ENCODE measurements around the gene FMR1. TPM values are rescaled to one million over a fixed set of nuclear protein-coding genes. Genes with fewer than 3 reads are reported as not detected.
A peak's percentile ranks its signal among the peaks of the same experiment; 100 is the strongest.

FMR1 gene
- total RNA-seq, 2 experiments from 2014 or later = 87.9 to 95.3 TPM

GRCh38 chrX:147917700-147918695 is 6.3 kb downstream of the FMR1 start:
- Mint-ChIP-seq H3K27me3 (no peaks in the 10 kb centered on the region), H3K9me3 (no peaks in the 10 kb centered on the region), H3K36me3 (ENCODE audit: low read depth) (no peaks in the 10 kb centered on the region), H3K4me1 (ENCODE audit: low read depth) (peaks cover 94% of the 10 kb centered on the region), H3K27ac (peak overlapping the region; percentile 89), H3K4me3 (peak overlapping the region; percentile 32)
- ChIA-PET POLR2A (interaction anchor here (1.3 kb wide), 1 partner anchor 19 kb away, joined by 3 read pairs; no protein-coding TSS in a partner anchor), CTCF (no interaction called here)
- Histone ChIP-seq H3K4me1 (ENCODE audit: insufficient read depth, low read length) (peaks cover 13% of the 10 kb centered on the region), H3K9me3 (ENCODE audit: control insufficient read depth in 1 of 2, insufficient read depth in 1 of 2, low read length in 2 of 2) (no peaks in the 10 kb centered on the region), H3K27ac (ENCODE audit: low read depth in 1 of 2, low read length in 2 of 2) (peak overlapping the region; percentile 56 to 73), H3K36me3 (ENCODE audit: insufficient read depth, low read length) (no peaks in the 10 kb centered on the region), H3K4me3 (ENCODE audit: low read length) (no peak overlapping the region), H3K27me3 (ENCODE audit: control insufficient read depth in 1 of 2, insufficient read depth in 2 of 2, low read length in 2 of 2) (no peaks in the 10 kb centered on the region)
- intact Hi-C loops (cut with DNase I, micrococcal nuclease) = loop anchor here in 1 of 2 experiments (10.0 kb wide), 1 partner anchor 1587 kb away; the partner anchor contains the start of gene IDS
- peak in 5 of 14 experiments; percentile 8 to 73 (median 72) for DNase-seq
- TF ChIP-seq, protein P1, sequence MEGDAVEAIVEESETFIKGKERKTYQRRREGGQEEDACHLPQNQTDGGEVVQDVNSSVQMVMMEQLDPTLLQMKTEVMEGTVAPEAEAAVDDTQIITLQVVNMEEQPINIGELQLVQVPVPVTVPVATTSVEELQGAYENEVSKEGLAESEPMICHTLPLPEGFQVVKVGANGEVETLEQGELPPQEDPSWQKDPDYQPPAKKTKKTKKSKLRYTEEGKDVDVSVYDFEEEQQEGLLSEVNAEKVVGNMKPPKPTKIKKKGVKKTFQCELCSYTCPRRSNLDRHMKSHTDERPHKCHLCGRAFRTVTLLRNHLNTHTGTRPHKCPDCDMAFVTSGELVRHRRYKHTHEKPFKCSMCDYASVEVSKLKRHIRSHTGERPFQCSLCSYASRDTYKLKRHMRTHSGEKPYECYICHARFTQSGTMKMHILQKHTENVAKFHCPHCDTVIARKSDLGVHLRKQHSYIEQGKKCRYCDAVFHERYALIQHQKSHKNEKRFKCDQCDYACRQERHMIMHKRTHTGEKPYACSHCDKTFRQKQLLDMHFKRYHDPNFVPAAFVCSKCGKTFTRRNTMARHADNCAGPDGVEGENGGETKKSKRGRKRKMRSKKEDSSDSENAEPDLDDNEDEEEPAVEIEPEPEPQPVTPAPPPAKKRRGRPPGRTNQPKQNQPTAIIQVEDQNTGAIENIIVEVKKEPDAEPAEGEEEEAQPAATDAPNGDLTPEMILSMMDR (IDR thresholded peaks at IDR 0.05) = no peak
- ATAC-seq (ENCODE audit: poor library complexity) = peak; percentile 76

DNA sequence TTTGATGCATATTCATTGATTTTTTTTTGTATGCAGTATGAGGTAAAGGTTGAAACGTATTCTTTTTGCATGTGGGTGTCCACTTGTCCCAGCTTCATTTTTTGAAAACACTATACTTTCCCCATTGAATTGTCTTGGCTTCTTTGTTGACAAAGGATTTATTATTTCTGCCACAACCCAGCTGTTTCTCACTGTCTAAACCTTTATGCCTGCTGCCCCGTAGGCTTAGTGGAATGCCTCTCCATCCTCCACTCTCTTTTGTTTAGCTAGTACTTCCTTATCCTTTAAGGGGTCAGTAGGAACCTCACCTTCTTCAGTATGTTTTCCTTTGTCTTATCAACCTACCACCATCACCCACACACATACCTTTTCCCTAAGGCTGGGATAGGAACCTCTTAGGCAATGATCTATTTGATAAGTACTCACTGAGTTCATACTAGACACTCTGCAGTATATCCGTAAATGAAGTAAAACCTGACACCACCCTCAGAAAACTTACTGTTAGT is 8.5 kb downstream of the FMR1 start:
- TF ChIP-seq, protein P1 (IDR thresholded peaks at IDR 0.05) = no peak
- no peak overlapping the region for H3K4me3 ChIP-seq (ENCODE audit: low read length)
- H3K4me1 ChIP-seq (ENCODE audit: insufficient read depth, low read length) = peaks cover 13% of the 10 kb centered on the region
- H3K27ac ChIP-seq (ENCODE audit: low read depth in 1 of 2, low read length in 2 of 2) = no peak overlapping the region
- no peaks in the 10 kb centered on the region for H3K9me3 ChIP-seq (ENCODE audit: control insufficient read depth in 1 of 2, insufficient read depth in 1 of 2, low read length in 2 of 2)
- Mint-ChIP-seq H3K36me3 (ENCODE audit: low read depth) (peaks cover 6% of the 10 kb centered on the region), H3K27ac (peak overlapping the region; percentile 18), H3K4me3 (no peak overlapping the region), H3K9me3 (no peaks in the 10 kb centered on the region), H3K27me3 (no peaks in the 10 kb centered on the region), H3K4me1 (ENCODE audit: low read depth) (peaks cover 80% of the 10 kb centered on the region)
- POLR2A ChIA-PET = interaction anchor here (1.5 kb wide), 1 partner anchor 82 kb away, joined by 3 read pairs; no protein-coding TSS in a partner anchor
- H3K36me3 ChIP-seq (ENCODE audit: insufficient read depth, low read length) = no peaks in the 10 kb centered on the region
- intact Hi-C loops (cut with DNase I, micrococcal nuclease) = no loop called here
- no peak for DNase-seq
- ATAC-seq (ENCODE audit: poor library complexity) = no peak
- no peaks in the 10 kb centered on the region for H3K27me3 ChIP-seq (ENCODE audit: control insufficient read depth in 1 of 2, insufficient read depth in 2 of 2, low read length in 2 of 2)
- CTCF ChIA-PET = no interaction called here

DNA sequence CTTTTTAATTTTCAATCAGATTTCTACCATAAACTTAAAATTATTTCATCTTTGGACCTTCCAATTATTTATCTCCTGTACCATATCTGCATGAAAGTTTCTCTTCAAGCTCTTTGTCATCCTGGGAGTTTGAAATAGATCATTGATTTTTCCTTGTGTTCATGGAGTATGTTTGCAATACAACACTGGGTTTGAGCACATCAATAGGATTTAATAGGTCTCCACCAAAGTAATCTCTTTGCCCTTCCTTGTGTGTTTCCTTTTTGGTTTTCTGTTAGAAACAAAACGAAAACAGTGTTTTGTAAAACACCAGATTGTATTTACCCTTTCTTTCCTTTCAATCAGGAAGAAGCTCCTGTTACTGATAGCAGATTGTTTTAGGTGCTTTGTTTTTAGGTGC is 11.9 kb downstream of the FMR1 start:
- H3K4me3 ChIP-seq (ENCODE audit: low read length) = no peak overlapping the region
- intact Hi-C loops (cut with DNase I, micrococcal nuclease) = no loop called here
- ChIA-PET CTCF (no interaction called here), POLR2A (no interaction called here)
- no peaks in the 10 kb centered on the region for H3K27me3 ChIP-seq (ENCODE audit: control insufficient read depth in 1 of 2, insufficient read depth in 2 of 2, low read length in 2 of 2)
- TF ChIP-seq, protein P1 (IDR thresholded peaks at IDR 0.05) = no peak
- no peaks in the 10 kb centered on the region for H3K27me3 Mint-ChIP-seq
- H3K36me3 ChIP-seq (ENCODE audit: insufficient read depth, low read length) = peaks cover 14% of the 10 kb centered on the region
- no peaks in the 10 kb centered on the region for H3K9me3 ChIP-seq (ENCODE audit: control insufficient read depth in 1 of 2, insufficient read depth in 1 of 2, low read length in 2 of 2)
- peak overlapping the region; percentile 24 for H3K27ac Mint-ChIP-seq
- peaks cover 33% of the 10 kb centered on the region for H3K36me3 Mint-ChIP-seq (ENCODE audit: low read depth)
- DNase-seq (no peak), ATAC-seq (ENCODE audit: poor library complexity) (no peak)
- H3K4me1 Mint-ChIP-seq (ENCODE audit: low read depth) = peaks cover 52% of the 10 kb centered on the region
- H3K4me3 Mint-ChIP-seq = no peak overlapping the region
- H3K27ac ChIP-seq (ENCODE audit: low read depth in 1 of 2, low read length in 2 of 2) = no peak overlapping the region
- peaks cover 3% of the 10 kb centered on the region for H3K4me1 ChIP-seq (ENCODE audit: insufficient read depth, low read length)
- H3K9me3 Mint-ChIP-seq = no peaks in the 10 kb centered on the region
